ELF-1 (cell line): ENCODE results near the gene GOLIM4.
"Not testable (repeated sequence)": the region's sequence is repeated elsewhere in the genome, so short reads cannot be mapped to it uniquely, and the experiment has no call there.

ENCODE experiments used
- DNase-seq: peaks from one replicate; pipeline ENCODE4 v3.0.0-alpha.2; 2016; ENCODE audit warnings: low read depth, low spot score

GOLIM4 gene

GRCh38 chr3:168073842-168074605 is 21.7 kb downstream of the GOLIM4 start:
- no peak for DNase-seq

DNA sequence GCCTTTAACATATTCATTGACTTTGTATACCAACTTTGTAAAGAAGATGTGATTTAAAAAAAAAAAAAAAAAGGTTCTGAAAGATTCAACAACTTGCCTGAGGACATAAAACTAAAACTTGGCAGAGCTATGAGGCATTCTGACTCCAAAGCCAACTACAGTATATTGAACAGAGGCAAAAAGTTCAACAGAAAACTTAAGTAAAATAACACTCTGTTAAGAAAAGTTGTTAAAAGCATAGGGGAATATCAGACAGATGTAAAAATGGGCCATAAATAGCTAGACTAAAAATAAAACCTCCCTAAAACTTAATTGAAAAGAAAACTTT is 23.4 kb downstream of the GOLIM4 start:
- no peak for DNase-seq

DNA sequence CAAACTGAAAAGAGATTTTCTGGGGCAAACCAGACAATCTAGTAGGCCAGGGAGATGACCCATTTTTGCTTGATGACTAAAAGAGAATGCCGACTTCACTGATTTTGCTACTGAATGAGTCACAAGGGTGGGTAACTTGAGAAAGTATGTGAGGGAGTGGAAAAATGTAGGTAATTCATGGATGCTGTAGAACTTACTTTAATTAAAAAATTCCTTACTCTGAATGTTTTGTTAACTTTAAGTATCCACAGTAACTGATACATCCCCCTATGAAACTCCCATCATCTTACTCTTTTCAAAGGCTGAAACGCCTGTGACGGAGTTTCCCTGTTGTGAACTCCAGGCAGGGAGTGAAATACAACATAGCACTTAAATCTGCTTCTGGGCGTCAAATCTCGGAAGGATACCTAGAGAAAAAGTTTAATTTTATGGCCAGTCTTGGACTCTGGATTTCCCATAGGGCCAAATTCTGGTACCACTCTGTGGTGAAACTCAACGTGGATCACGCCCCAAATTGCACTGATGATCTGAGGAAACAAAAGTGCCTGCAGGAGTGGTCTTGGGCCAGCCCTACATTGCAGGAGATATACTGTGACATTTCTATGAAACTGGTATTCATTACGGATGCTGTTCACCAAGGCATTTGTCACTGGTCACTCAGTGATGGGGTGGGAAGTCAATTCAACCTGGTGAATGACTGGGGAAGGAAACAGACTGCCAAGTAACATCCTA is 24.0 kb downstream of the GOLIM4 start:
- no peak for DNase-seq

- no peak for DNase-seq
Measured at GRCh38 chr3:168070919-168071318, 24.8 kb downstream of the GOLIM4 start.

DNA sequence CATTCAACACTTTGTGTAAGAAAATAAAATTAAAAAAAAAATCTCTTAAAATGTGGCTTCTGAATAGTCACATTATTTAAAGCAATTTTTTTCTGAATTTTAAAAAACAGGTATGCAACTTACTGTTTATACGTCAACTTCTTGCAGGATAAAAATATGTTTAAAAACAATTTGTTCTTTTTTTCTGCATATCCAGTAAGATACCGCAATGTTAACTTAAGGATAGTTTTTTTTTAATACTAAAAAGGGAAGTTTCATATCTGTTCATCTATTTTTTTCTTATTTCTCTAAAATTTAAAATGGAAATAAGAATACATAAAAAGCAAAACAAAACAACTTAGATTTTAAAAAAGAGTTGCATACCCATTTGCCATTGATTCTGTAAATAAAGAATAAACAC is 27.4 kb downstream of the GOLIM4 start:
- no peak for DNase-seq

DNA sequence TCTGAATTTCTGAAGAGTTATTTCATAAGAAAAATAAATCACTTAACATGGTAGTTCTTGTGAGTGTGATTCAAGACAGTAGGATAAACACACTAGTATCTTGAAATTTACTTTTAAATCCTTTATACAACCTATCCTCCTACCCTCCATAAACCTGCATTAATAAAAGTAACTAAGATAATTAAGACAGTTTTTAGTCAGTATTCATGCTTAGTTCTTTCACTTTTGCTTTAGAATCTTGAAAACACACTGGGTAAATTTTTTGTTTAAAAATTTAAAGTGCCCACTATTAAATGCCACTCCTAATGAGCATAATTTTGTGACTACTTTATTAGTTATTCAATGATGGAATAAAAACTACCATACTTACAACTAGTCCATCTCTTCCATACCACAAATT is 28.8 kb downstream of the GOLIM4 start:
- DNase-seq: no peak

GRCh38 chr3:168065569-168065968 is 30.2 kb downstream of the GOLIM4 start:
- DNase-seq: no peak

DNA sequence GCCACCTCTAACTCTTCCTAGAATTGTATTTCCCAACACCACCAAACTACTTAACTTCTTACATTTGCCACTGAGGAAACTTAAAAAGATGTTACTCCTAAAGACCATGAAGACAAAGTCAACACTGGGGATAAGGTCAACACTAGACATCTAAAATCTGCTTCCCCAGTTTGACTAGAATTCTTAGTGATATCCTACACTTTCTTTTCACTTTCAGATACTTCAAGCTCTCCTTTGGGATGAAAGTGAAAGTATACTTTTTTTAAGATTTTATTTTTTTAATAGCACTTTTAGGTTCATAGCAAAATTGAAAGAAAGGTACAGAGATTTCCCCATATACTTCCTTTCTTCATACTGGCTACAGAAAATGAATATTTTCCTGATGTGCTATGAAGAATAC is 32.6 kb downstream of the GOLIM4 start:
- no peak for DNase-seq

DNA sequence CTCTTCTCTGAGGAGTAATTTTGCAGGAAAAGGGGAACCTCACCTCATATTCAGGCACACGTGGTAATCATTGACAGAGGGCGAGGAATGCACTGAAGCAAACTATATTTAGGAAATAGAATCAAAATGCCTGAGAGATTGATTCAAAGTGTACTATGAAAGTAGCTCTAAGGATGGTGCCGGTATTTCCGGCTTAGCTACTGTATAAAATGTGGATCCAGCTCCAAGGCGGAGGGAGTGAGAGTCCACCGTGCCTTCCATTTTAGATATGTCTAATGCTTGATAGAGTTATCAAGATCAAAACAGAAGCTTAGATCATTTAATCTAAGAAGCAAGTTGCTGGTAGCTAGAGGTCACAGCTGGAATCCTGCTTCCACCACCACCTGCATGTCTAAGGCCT is 33.0 kb downstream of the GOLIM4 start:
- no peak for DNase-seq

GRCh38 chr3:168061332-168061996 is 34.3 kb downstream of the GOLIM4 start:
- DNase-seq: no peak

- DNase-seq: no peak
Measured at GRCh38 chr3:168060317-168060716, 35.4 kb downstream of the GOLIM4 start.

- no peak for DNase-seq
Measured at GRCh38 chr3:168058481-168058880, 37.2 kb downstream of the GOLIM4 start.

DNA sequence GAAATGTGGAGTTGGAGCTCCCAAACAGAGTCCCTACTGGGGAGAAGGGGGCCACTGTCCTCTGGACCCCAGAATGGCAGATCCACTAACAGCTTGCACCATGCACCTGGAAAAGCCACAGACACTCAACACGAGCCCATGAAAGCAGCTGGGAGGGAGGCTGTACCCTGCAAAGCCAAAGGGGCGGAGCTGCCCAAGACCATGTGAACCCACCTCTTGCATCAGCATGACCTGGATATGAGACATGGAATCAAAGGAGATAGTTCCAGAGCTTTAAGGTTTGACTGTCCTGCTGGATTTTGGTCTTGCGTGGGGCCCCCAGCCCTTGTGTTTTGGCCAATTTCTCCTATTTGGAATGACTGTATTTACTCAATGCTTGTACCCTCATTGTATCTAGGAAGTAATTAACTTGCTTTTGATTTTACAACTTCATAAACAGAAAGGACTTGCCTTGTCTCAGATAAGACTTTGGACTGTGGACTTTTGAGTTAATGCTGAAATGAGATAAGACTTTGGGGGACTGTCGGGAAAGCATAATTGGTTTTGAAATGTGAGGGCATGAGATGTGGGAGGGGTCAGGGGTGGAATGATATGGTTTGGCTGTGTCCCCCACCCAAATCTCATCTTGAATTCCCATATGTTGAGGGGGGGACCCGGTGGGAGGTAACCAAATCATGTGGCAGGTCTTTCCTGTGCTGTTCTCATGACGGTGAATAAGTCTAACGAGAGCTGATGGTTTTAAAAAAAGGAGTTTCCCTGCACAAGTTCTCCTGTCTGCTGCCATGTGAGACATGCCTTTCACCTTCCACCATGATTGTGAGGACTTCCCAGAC is 39.1 kb downstream of the GOLIM4 start:
- DNase-seq: not testable (repeated sequence)

- DNase-seq: no peak
Measured at GRCh38 chr3:168054447-168054846, 41.3 kb downstream of the GOLIM4 start.

GRCh38 chr3:168053115-168053514 is 42.6 kb downstream of the GOLIM4 start:
- no peak for DNase-seq

DNA sequence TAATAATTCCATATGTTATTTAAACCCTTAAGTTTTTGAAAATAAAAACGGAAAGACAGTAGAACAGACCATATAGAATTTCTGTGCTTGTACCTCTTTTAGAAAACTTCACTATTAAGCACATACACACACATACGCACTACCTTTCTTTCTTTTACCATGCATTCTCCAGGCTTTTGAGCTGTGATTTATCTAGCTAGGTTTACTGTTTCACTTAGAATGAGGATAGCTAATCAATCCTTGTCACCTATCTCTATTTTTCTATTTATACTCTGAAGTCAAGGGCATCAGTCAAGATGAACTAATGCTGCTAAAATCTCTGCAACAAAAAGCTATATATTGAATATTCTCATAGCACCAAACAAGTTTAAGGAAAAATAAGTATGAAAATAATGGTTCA is 43.2 kb downstream of the GOLIM4 start:
- DNase-seq: no peak

GRCh38 chr3:168051531-168052471 is 43.9 kb downstream of the GOLIM4 start:
- no peak for DNase-seq

DNA sequence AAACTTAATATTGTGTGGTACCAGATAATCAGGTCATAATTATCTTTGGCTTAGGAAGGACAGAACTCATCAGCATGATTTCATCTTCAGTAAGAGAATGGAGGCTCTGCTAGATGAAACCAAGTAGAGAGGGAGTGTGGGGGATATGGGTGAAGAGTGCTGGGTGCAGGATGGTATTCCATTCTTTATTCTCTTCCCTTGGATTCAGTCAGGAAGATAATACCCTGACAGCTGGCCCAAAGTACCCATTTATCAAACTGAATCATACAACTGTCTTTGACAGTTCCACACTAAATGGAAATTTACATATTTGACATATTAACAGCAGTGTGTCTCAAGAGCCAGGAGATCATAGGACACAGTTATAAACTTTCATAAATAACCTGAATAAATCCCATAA is 44.7 kb downstream of the GOLIM4 start:
- DNase-seq: no peak

DNA sequence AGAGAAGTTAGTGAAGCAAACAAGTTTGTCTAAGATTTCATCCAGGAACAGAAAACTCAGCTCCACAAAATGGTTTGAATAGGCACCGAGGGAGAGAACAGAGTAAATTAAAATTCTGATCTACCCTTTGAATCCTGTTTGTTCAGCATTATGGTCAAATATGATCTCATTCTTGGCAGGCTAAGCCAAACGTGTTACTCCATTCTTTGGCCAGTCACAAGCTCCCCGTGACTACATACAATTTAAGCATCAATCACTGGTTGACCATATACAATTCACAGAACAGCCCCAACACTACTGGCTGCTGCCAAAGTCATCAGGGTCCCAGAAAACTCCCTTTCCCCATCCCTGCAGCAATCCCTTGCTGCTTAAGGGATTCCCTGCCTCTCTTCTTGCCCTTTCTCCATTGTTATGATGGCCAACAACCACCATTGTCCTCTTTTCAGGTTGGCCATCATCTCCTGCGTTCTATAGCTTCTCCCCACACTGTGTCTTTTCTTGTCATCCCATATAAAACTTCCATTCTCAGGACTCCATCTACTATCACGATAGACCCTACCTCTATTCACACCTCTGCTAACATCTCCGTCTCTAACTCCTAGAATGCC is 46.3 kb downstream of the GOLIM4 start:
- DNase-seq: no peak
